Astrocyte of the cerebellum (primary cell): ENCODE data around the gene TNS3.

Source experiments
- DNase-seq: peaks from one replicate; pipeline ENCODE4 v3.0.0-alpha.2; 2011; ENCODE audit warnings: low read depth
- H3K4me3 ChIP-seq: 2 replicates; pipeline ENCODE4 v1.5.1; 2011; ENCODE audit warnings: mild to moderate bottlenecking, low read depth, low read length, moderate library complexity
- in situ Hi-C: cut with HindIII; loops from 2 replicates; pipeline ENCODE4 v1.10.0; 2017; ENCODE audit warnings: low sequenced_read_pairs
- TF ChIP-seq, protein P1 (sequence below): IDR thresholded peaks from 2 replicates; pipeline ENCODE4 v1.5.1; 2012; ENCODE audit warnings: low read length, low read depth, moderate library complexity, mild to moderate bottlenecking; ENCODE audit errors: missing control alignments

TNS3 gene

DNA sequence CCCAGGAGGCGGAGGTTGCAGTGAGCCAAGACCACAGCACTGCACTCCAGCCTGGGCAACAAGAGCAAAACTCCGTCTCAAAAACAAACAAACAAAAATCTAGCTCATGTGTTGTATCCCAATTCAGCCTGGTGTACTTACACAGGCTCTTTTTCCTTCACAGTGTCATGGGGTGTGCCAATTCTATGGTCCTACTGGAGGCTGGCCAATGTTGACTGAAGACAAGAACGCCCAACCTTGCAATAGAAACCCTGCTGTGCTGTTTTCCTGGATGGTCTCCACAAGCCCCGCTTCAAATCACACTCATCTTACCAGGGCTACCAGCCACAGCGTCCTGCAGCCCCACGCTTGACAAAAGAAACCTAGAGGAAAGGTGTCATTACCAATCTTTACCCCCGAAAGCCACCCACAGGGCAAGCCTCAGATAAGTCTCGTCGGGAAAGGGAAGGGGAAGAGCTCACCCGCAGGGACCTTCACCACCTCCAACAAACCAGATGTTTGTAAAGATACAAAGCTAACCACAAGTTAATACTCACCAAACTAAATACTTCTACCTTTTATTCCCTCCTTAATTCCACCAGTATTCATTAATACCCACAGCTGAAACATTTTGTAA lies 64.8 kb downstream of the TNS3 start:
- peak; percentile 72 for DNase-seq

DNA sequence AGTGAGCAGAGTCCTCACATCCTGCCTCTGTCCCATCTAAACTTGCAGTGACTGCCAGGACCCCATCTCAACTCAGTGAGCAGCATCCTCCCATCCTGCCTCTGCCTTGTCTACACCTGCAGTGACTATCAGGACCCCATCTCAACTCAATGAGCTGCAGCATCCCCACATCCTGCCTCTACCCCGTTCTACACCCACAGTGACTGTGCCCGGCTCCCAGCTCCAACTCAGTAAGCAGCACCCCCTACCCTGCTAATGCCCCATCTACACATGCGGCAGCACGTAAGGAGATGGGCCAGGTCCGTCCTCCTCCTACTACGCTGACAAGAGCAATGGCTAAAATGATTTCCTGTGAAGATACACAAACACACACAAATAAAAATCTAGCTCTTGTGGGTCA lies 65.5 kb downstream of the TNS3 start:
- TF ChIP-seq, protein P1, sequence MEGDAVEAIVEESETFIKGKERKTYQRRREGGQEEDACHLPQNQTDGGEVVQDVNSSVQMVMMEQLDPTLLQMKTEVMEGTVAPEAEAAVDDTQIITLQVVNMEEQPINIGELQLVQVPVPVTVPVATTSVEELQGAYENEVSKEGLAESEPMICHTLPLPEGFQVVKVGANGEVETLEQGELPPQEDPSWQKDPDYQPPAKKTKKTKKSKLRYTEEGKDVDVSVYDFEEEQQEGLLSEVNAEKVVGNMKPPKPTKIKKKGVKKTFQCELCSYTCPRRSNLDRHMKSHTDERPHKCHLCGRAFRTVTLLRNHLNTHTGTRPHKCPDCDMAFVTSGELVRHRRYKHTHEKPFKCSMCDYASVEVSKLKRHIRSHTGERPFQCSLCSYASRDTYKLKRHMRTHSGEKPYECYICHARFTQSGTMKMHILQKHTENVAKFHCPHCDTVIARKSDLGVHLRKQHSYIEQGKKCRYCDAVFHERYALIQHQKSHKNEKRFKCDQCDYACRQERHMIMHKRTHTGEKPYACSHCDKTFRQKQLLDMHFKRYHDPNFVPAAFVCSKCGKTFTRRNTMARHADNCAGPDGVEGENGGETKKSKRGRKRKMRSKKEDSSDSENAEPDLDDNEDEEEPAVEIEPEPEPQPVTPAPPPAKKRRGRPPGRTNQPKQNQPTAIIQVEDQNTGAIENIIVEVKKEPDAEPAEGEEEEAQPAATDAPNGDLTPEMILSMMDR = no peak
- in situ Hi-C loops = no loop called here
- no peak for DNase-seq

More for the DNA sequence above, 64.8 kb downstream of the TNS3 start:
- H3K4me3 ChIP-seq = no peak overlapping the region
- in situ Hi-C loops = no loop called here
- TF ChIP-seq, protein P1 = no peak

DNA sequence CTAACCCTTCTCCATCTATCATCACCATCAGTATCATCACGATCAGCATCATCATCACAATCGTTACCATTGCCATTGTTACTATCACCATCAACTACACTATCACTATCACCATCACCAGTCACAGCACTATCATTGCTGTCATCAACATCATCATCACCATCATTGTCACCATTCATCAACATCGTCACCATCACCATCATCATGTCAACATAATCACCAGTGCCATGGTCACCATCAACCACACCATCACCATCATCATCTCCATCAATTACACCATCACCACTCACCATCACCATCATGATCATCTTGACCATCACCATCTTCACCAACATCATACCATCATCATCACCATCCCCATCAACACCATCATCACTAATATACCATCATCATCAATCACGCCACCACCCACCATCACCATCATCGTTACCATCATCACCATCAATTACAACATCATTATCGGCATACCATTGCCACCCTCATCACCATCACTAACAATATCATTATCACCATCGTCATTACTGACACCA lies 66.5 kb downstream of the TNS3 start:
- in situ Hi-C loops = no loop called here

More for the DNA sequence above, 65.5 kb downstream of the TNS3 start:
- no peak overlapping the region for H3K4me3 ChIP-seq

DNA sequence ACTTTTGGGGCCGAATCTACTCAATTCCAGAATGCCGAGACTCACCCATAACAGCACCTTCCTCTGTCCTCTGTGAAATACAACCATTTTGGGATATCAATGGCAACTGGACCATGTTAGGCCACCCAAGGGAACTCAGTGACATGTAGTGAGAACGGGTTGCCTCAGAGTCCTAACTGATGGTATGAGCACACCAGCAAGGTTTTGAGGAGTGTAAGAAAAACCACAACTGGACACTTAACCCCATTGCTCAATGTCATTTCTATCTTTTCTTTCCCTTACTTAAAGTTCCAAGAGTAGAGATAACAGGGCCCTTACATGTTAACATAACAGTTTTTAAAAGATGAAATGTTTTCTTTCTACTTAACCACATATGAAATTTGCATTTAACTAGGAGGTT lies 67.1 kb downstream of the TNS3 start:
- in situ Hi-C loops = no loop called here
- no peak for DNase-seq
- TF ChIP-seq, protein P1 = no peak
- no peak overlapping the region for H3K4me3 ChIP-seq

More for the DNA sequence above, 66.5 kb downstream of the TNS3 start:
- no peak overlapping the region for H3K4me3 ChIP-seq
- no peak for DNase-seq
- TF ChIP-seq, protein P1 = no peak

DNA sequence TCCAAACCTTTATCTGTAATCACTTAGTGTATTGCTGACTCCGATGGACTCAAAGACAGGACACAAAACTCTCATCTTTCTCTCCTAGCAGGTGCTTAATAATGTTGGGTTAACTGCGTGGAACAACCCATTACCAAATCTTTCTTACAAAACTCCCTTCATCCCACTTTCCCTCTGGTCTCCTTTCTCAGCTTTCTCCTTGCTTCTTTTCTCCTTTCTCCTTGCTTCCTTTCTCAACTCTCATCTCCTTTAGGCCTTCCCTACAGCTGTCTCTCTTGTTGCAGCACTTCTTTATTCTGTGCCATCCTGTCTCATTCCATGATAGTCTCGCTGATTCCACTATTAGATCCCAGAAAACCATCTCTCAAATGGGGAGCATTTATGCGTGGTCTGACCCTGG lies 67.5 kb downstream of the TNS3 start:
- in situ Hi-C loops = no loop called here
- no peak for DNase-seq
- H3K4me3 ChIP-seq = no peak overlapping the region

DNA sequence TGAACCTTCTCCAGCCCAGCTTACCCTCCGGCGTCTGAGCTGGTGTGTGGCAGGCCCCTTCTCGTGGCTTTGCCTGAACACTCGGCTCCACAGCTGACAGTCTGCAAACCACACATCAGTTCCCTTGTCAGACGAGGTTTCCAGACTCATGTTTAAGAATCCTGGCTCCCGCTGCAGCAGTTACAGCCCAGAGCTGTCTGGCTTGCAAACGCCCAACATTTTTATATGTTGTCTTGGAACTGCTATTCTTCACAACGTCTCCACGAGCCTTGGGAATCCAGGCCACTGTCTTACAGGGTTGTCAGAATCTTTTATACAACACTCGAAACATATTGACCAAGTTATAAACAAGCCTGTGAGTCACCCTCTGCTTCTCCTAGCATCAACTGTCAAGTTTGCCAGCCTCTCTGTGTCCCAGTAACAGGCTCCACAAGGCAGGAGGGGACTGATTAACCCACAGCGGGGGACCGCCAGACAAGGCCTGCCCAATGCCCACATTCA lies 68.1 kb downstream of the TNS3 start:
- DNase-seq = peak; percentile 62
- in situ Hi-C loops = no loop called here
- TF ChIP-seq, protein P1 = no peak
- no peak overlapping the region for H3K4me3 ChIP-seq

More for the DNA sequence above, 67.5 kb downstream of the TNS3 start:
- TF ChIP-seq, protein P1 = no peak
